GM21447 (cell line): ENCODE data around the gene SYNM.

Experiments
- ATAC-seq: cut with Tn5 transposase; IDR thresholded peaks from one replicate; pipeline ENCODE4 v1.9.1; 2021; ENCODE audit not compliant: unreplicated experiment

The SYNM gene

DNA sequence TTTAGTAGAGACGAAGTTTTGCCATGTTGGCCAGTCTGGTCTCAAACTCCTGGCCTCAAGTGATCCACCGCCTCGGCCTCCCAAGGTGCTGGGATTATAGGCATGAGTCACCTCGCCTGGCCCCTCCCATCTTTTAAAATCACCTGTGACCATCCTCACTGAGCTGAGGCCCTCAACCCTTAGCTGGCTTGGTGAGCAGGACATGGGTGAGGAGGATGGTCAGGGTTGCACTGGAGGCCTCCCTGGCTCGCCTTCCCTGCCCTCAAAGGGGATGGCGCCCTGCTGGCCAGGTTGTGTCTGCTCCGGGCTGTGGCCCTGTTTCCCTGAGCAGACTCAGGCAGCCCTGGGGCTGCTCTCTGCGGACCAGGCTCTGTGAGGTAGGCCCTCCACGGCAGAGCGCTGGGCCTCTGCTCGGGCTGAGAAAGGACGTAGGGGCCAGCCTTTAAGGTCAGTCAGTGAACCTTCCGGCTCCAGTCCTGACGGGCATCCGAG is 33.7 kb downstream of the SYNM start:
- no peak for ATAC-seq

DNA sequence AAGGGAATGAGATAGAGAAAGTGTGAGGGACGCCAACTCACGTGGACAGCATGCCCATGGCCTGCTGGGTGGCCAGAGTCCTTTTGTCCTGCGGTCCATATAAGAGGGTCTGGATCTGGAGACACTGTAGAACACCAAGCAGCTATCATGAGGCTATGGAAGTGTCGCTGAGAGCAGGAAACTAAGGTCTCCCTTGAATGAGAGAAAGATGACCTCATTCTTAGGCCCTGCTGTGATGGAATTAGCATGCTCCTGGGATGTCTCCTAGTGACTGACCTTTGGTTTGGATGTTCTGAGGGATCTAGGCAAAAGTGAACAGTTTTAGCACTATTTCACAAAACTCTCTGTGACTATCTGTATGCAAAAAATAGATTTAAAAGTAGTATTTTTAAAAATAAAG is 34.4 kb downstream of the SYNM start:
- no peak for ATAC-seq

DNA sequence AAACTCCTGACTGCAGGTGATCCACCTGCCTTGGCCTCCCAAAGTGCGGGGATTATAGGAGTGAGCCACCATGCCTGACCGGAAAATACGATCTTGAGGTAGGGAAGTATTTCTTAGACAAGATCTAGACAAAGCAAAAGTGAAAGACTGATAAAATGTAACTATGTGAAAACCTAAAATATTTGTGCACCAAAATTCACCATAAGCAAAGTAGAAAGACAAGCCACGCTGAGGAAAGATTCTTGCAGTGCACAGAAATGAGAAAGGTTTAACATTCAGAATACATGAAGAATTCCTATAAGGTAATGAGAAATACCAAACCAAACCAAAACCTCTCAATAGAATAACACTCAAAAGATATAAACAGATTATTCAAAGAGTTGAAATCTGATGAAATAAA is 35.7 kb downstream of the SYNM start:
- ATAC-seq: no peak

DNA sequence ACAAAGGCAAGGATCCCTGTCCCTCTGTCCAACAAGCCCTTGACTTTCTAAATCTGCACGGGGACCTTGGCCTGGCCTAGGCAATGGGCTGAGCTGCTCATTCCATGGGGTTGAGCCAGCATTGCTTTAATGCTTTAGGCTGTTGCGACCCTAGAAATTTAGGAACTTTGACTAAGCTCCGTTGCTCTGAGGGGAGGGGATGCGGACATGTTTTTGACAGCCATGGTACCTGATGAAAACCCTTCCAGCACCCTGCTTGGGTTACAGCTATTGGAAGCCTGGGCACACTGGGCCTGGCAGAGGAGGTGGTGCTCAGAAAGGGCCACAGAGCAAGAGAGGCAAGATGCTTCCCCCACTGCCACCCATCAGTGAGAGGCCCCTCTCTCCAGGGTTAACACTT is 37.1 kb downstream of the SYNM start:
- no peak for ATAC-seq

DNA sequence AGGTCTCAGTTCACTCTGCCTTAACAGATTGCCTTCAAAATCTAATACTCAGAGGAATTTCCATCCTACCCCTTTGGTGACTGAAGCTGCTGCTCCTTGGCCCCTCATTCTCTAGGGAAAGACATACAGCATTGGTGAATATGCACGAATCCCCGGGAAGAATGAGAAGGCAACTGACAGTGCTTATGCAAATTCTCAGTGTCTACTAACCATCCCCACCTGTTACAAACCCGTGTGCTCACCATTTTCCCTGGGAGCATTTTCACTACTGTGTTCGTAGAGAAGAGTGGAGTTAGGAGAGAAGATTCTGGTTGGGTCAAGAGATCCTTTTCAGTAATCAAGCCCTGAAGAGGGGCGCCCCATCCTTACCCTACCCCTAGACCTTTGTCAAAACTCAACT is 37.7 kb downstream of the SYNM start:
- ATAC-seq: no peak

DNA sequence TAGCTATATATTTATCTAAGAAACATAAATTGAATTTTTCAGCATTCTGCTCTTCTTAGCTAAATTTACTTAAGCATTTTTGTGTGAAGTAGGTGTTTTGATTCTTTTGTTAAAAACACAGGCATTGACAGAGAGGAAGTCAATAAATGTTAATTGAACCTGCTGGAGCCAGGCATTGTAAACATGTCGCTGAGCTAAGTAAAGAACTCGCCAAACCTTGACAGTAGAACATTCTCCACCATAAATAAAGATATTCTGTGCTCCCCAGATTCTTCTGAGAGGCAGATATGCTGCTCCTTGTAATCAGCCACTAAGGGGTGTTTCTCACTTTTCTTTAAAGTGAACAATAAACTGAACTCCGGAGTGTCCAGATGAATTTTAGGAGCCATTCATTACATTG is 38.4 kb downstream of the SYNM start:
- ATAC-seq: no peak

DNA sequence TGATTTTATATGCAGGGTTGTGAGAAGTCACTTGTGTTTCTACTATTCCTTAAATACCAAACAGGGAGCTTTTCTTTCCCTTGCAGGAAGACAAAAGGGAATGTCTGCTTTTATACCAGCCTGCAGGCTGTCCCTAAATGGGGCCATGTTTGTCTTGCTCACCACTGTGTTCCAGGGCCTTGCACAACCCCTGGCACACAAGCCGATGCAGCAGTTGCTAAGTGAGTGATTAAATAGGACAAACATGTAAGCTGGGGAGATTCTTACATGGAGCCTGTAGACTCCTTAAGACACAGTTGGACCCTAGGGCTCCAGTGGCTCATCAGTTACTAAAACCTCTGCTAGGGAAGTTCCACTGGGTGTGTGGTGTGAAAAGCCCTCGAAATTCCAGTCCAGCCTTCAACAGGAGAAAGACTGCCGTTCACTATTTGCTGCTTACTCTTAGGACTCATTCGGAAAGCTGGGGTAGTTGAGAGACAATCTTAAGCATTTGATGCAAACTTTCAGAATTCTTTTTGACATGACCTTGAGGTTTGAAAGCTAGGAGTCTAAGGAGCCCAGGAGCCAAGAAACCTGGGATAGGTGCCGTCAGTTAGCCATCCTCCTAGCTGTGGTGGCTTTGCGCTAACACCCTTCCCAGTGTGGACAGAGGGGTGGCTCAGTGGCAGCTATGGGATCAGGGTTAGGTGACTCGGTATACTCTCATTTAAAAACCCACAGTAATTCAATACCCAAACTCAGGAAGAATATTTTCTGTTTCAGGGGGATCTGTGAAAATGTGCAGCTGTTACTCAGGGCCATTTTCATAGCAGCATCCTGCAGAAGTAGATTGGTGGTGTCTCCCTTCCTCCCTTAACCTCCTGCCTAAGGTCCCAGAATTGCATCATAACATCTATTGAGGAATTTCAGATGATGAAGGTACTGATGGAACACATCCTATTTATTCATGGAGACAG is 39.1 kb downstream of the SYNM start:
- ATAC-seq: no peak

DNA sequence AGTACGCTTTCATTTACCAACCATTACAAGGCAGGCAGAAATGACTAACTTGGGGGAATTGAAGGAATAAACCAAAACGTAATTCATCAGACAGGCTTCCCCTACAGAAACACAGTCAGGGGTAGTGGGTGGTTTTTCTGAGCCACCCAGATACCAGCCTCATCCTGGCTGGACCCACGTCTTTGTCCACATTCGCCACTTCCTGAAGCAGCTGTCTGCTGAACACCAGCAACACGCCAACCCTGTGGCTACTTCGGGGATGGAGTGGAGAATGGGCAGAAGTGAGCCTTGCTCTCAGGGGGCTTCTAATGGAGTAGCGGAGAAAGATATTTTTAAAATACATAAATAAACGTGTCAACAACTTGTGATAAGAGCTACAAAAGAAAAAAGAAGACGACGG is 40.1 kb downstream of the SYNM start:
- ATAC-seq: no peak

DNA sequence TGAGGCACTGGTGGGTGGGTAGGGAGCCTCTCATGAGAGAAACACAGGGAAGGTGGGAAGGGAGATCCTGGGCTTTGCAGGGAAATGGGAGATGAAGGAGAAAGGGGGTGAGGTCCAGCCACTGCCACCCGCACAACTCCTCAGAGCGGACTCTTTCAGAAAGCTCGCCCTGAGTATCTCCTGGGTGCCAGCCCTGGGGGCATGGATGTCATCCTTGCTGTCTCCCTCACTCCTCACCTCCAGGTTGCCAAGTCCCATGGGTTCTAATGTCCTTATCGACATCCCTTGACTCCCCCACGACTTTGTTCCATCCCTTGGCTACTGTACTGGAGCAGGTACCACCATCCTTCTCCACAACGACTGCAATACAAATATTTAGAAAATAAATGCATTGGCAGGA is 40.9 kb downstream of the SYNM start:
- no peak for ATAC-seq

DNA sequence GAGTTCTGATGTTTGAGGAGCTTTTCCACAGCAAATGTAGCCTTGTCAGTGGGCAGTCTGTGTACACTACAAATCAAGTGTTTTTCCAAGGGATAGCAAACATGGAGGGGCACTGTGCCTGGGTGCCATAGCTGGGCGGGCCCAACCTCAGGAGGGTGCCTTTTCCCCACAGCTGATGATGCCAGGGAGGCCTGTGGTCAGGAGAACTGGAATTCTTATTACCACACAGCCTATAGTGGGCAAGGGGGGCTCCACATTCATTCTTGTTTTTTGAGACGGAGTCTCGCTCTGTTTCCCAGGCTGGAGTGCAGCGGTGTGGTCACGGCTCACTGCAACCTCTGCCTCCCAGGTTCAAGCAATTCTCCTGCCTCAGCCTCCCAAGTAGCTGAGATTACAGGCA is 41.8 kb downstream of the SYNM start:
- no peak for ATAC-seq

DNA sequence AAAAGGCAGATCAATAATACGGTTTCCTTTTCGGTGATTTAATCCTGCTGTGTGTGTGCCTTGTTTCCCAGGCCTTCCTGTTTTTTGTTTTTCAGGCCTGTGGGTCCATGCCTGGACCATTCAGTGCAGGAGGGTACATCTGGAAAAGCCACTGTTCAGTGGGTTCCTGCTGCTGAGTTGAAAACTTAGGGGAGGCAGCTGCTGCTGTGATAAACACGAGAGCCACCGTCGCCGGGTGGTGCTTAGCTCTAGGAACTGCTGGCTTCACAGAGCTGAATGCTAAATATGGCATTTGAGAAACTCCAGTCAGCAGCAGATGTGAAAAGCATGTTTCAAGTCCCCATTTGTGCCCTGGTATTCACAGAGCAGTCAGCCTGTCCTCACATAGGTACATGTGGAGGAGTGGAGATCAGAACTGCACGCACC is 44.0 kb downstream of the SYNM start:
- no peak for ATAC-seq

DNA sequence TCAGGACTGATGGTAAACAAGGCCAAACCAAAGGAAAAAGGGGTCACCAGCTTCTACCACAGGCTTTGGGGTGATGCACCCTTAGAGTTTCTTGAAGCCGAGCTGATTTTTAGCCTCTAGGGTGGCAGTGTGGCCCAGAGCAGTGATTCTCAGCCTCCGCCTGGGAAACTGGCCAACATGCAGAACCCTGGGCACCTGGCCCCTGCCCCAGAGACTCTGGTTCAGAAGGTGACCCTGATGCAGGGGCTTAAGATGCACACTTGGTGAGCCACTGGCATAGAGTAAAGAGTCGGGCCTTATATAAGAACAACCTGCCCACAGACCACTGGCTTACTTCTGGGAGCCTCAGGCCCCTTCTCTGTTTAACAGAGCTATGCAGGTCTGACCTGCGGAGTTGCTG is 44.5 kb downstream of the SYNM start:
- no peak for ATAC-seq

DNA sequence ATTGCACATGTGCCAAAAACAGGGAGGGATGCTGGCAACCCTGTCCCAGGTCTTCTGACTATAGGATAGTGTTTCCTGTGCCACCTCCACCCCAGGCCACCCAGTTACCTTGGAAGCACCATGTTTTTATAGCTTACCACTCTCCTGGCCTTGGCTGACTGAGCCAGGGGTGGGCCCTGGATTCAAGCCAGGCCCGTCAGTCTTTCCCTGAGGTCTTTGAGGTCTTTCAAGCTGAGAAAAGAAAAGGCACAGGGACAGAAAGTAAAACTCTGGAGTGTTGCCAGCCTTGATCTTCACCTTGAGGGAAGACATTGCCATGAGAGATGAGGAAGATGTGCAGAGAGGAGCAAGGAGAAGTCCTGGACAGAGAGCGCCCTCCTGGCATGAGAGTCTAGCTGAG is 46.3 kb downstream of the SYNM start:
- no peak for ATAC-seq

DNA sequence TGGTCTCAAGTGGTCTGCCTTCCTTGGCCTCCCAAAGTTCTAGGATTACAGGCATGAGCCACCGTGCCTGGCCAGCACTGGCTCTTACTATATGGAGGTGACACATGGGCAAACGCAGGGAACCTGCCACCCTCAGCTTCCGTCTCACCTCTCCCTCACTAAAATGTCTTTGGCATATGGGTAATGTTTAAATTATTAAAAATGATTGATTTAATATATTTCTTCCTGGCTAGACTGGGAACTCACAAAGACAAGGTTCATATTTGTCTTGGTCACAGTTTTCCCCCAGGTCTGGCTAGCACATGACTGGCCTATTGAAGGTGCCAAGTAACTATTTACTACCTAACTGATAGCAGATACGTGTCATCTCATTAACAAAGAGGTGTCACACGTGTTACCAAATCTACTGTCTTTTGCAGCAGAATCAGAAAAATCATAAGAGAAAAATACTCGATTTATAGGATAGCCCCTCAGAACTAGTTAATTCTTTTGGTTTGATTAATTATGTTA is 48.2 kb downstream of the SYNM start:
- ATAC-seq: no peak

DNA sequence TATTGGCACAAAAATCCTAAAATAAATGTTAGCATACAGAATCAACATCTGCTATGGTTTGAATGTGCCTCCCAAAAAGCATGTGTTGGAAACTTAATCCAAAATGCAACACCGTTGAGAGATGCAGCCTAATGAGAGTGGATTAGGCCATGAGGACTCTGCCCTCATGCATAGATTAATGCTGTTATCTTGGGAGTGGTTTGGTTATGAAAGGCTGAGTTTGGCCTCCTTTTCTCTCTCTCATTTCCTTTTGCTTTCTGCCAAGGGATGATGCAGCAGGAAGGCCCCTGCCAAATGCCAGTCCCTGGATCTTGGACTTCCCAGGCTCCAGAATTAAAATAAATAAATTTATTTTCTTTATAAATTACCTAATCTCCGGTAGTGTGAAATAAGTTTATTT is 49.4 kb downstream of the SYNM start:
- no peak for ATAC-seq

DNA sequence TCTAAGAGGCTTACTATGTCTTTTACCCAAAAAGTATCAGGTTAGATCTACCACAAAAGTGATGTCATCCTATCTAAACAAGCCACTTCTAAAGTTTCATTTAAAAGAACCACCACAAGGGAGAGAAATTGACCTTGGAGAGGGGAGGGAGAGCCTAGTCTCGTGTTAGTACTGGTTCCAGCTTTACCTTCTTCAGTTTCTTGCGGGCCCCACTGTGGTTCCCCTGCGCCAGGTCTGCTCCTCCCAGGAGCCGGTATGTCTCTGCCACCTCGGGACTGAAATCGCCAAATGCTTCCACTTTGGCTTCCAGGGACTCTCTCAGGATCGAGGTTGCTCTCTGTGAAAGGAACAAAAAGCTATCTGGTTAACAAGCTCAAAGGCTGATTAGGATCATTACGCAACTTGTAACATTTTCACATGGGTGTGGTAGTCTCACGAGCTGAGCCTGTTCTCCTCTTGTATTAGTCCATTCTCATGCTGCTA is 51.1 kb downstream of the SYNM start:
- ATAC-seq: no peak

DNA sequence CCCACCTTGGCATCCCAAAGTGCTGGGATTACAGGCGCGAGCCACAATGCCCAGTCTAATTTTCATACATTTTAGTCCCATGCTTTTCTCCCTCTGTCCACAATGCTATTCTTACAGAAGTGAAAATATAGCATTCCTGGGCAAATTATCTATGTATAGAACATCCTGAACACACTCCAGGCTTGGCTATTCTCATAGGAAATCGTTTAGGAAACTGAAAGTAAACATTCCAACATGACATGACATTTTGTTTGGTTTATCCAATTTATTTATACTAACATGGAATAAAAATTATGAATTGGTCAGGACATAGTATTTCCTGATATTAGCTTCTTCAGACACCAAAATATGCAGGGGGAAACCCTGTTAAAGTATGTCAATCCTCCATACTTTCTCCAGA is 52.6 kb downstream of the SYNM start:
- no peak for ATAC-seq

DNA sequence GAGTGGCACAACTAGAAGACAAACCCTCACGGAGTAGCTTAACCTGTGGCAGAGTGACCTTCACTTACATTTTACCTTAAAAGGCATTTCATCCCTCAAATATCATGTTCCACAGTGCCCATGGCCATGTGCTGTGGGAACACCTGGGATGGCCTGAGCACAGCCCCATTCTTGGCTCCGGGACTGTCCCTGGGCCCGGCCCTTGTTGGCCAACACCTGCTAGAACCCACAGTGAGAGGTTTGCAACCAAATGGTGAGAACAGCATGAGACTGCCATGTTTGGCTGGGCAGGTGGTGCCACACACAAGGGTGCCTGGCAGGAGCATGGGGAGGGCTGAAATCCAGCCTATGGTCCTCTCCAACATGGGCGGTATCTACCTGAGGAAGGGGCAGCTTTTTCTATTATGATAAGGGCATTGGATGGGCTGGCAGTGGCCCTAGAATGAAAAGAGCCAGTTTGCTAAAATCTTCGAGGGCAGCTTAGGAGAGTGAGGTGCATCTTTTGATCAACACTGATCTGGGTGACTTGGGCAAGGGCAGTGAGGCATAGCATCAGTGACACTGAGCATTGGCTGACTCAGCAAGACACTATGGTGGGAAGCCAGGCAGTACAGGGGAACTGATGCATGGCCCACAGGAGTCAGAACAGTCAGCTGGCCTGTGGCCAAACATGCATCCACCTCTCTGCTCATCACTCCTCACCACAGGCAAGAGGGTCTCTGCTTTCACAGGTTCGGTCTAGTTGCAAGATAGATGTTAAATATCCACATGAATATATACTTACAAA is 53.9 kb downstream of the SYNM start:
- ATAC-seq: no peak

DNA sequence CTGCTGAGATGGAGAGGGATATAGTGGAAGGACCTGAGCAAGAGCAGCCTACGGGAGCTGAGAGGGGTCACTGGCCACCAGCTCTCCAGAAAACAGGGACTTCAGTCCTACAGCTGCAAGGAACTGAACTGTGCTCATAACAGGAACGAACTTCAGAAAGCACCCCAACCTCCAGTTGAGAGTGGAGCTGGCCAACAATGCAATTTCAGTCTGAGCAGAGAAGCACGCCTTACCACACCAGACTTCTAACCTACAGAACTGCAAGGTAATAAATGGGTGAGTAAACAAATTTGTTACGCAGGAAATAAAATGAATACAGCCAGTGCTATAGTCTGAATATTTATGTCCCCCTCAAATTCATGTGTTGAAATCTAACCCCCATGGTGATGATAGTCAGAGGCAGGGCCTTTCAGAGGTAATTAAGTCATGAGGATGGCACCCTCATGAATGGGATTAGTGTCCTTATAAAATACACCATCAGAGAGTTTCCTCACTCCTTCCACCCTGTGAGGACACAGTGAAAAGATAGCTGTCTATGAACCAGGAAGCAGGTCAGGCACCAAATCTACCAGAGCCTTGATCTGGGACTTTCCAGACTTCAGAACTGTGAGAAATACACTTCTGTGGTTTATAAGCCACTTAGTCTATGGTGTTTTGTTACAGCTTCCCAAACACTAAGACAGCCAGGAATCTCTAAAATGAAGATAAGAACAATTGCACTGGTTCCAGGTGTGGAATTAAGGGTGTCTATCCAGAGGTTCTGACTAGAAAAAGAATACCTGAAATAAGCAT is 58.6 kb downstream of the SYNM start:
- no peak for ATAC-seq

DNA sequence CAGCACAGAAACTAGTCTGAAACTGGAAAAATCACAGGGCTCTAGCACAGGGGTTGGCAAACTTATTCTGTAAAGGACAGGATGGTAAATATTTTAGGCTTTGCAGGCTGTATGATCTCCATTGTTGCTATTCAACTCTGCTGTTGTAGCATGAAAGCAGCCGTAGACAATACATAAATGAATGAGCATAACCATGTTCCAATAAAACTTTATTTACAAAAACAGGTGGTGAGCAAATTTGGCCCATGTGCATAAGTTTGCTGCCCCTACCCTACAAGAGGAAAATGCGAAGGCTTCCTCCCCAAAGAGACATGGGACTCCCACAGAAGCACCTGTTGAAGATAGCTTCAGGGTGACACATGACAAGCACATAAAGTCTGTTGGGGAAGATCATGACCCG is 59.2 kb downstream of the SYNM start:
- no peak for ATAC-seq
